Neural cell (in vitro differentiated cells): ENCODE data around the gene PWWP2B.

Source experiments
- CTCF ChIP-seq: fragments of 450-650 bp; IDR thresholded peaks from 2 replicates; pipeline ENCODE4 v1.5.1; 2014; ENCODE audit warnings: antibody characterized with exemption, mild to moderate bottlenecking, moderate library complexity; ENCODE audit not compliant: poor library complexity, severe bottlenecking
- MXI1 ChIP-seq: fragments of 450-650 bp; conservative IDR thresholded peaks from 2 replicates; pipeline ENCODE4 v1.6.1; 2014; ENCODE audit warnings: antibody characterized with exemption, mild to moderate bottlenecking; ENCODE audit not compliant: poor library complexity, severe bottlenecking
- POLR2AphosphoS5 ChIP-seq: IDR thresholded peaks from 2 replicates; pipeline ENCODE4 v1.6.1; 2012
- REST ChIP-seq: IDR thresholded peaks from 2 replicates; pipeline ENCODE4 v1.6.1; 2012; ENCODE audit warnings: borderline replicate concordance

GRCh38 chr10:132439424-132440163 lies 42.6 kb downstream of the PWWP2B start:
- TF ChIP-seq POLR2AphosphoS5 = no peak
- no peak for TF ChIP-seq CTCF
- TF ChIP-seq REST = no peak
- no peak for TF ChIP-seq MXI1
